ENCODE measurements around the gene CNIH3.

The CNIH3 gene

GRCh38 chr1:224613486-224613885 lies 2.6 kb upstream of the CNIH3 start:
- DNase-seq (ENCODE audit: low read depth in 3 of 3, low spot score in 1 of 3), result no peak

GRCh38 chr1:224616756-224617409 lies 766 bp downstream of the CNIH3 start:
- no peak for DNase-seq (ENCODE audit: low read depth in 3 of 3, low spot score in 1 of 3)

GRCh38 chr1:224617410-224618355 lies 1.6 kb downstream of the CNIH3 start:
- no peak for DNase-seq (ENCODE audit: low read depth in 3 of 3, low spot score in 1 of 3)

- DNase-seq (ENCODE audit: low read depth in 3 of 3, low spot score in 1 of 3), result no peak
Observed at GRCh38 chr1:224619209-224619608, 3.1 kb downstream of the CNIH3 start.

- no peak for DNase-seq (ENCODE audit: low read depth in 3 of 3, low spot score in 1 of 3)
Observed at GRCh38 chr1:224620105-224620504, 4.0 kb downstream of the CNIH3 start.

- DNase-seq (ENCODE audit: low read depth in 3 of 3, low spot score in 1 of 3), result no peak
Observed at GRCh38 chr1:224621813-224622682, 5.9 kb downstream of the CNIH3 start.

GRCh38 chr1:224622831-224623230 lies 6.7 kb downstream of the CNIH3 start:
- no peak for DNase-seq (ENCODE audit: low read depth in 3 of 3, low spot score in 1 of 3)

- DNase-seq (ENCODE audit: low read depth in 3 of 3, low spot score in 1 of 3), result no peak
Observed at GRCh38 chr1:224623310-224623714, 7.2 kb downstream of the CNIH3 start.

- DNase-seq (ENCODE audit: low read depth in 3 of 3, low spot score in 1 of 3), result peak in 2 of 3 donors; percentile 30 to 49
Observed at GRCh38 chr1:224623743-224624333, 7.7 kb downstream of the CNIH3 start.

GRCh38 chr1:224624432-224624831 lies 8.3 kb downstream of the CNIH3 start:
- DNase-seq (ENCODE audit: low read depth in 3 of 3, low spot score in 1 of 3), result no peak

- no peak for DNase-seq (ENCODE audit: low read depth in 3 of 3, low spot score in 1 of 3)
Observed at GRCh38 chr1:224626042-224626441, 9.9 kb downstream of the CNIH3 start.

GRCh38 chr1:224629965-224630364 lies 13.8 kb downstream of the CNIH3 start:
- no peak for DNase-seq (ENCODE audit: low read depth in 3 of 3, low spot score in 1 of 3)

- DNase-seq (ENCODE audit: low read depth in 3 of 3, low spot score in 1 of 3), result no peak
Observed at GRCh38 chr1:224631462-224632115, 15.5 kb downstream of the CNIH3 start.

GRCh38 chr1:224632381-224632871 lies 16.3 kb downstream of the CNIH3 start:
- no peak for DNase-seq (ENCODE audit: low read depth in 3 of 3, low spot score in 1 of 3)

GRCh38 chr1:224632921-224633321 lies 16.8 kb downstream of the CNIH3 start:
- DNase-seq (ENCODE audit: low read depth in 3 of 3, low spot score in 1 of 3), result no peak

GRCh38 chr1:224635356-224635755 lies 19.2 kb downstream of the CNIH3 start:
- no peak for DNase-seq (ENCODE audit: low read depth in 3 of 3, low spot score in 1 of 3)

- DNase-seq (ENCODE audit: low read depth in 3 of 3, low spot score in 1 of 3), result no peak
Observed at GRCh38 chr1:224637515-224637914, 21.4 kb downstream of the CNIH3 start.

- no peak for DNase-seq (ENCODE audit: low read depth in 3 of 3, low spot score in 1 of 3)
Observed at GRCh38 chr1:224637936-224638335, 21.8 kb downstream of the CNIH3 start.

GRCh38 chr1:224639426-224639975 lies 23.4 kb downstream of the CNIH3 start:
- no peak for DNase-seq (ENCODE audit: low read depth in 3 of 3, low spot score in 1 of 3)

GRCh38 chr1:224640018-224640417 lies 23.9 kb downstream of the CNIH3 start:
- no peak for DNase-seq (ENCODE audit: low read depth in 3 of 3, low spot score in 1 of 3)
